Measurements from ENCODE around the gene ADAMTS5. TPM values are rescaled to one million over a fixed set of nuclear protein-coding genes. Genes with fewer than 3 reads are reported as not detected.

The ADAMTS5 gene
- polyA plus RNA-seq, 1 donor (not counting 4 experiments of a cell fraction or from before 2014, with no cell fraction given), result 0.01 TPM

- Histone ChIP-seq H3K9ac (ENCODE audit: control insufficient read depth, extremely low read depth, insufficient read depth, low read length) (no peak overlapping the region), H2AFZ (ENCODE audit: control insufficient read depth, low read length) (no peak overlapping the region), H3K4me3 (ENCODE audit: control insufficient read depth in 2 of 3, extremely low read depth in 1 of 3, insufficient read depth in 2 of 3, low read depth in 1 of 3, low read length in 3 of 3) (no peak overlapping the region), H3K27me3 (ENCODE audit: control insufficient read depth, extremely low read depth, insufficient read depth, low read length) (peaks cover 4% of the 10 kb centered on the region), H3K9me1 (ENCODE audit: control insufficient read depth, extremely low read depth, insufficient read depth, low read length) (no peaks in the 10 kb centered on the region), H3K9me3 (ENCODE audit: control insufficient read depth, low read depth, low read length) (no peaks in the 10 kb centered on the region), H3K4me2 (ENCODE audit: control insufficient read depth, extremely low read depth, insufficient read depth, low read depth, low read length) (no peak overlapping the region), H3K36me3 (ENCODE audit: control insufficient read depth in 2 of 2, extremely low read depth in 1 of 2, insufficient read depth in 2 of 2, low read length in 2 of 2) (no peaks in the 10 kb centered on the region), H3K27ac (ENCODE audit: control insufficient read depth, insufficient read depth, low read length) (no peak overlapping the region), H3K79me2 (ENCODE audit: control insufficient read depth, insufficient read depth, low read length) (no peaks in the 10 kb centered on the region), H3K4me1 (ENCODE audit: control insufficient read depth, extremely low read depth, insufficient read depth, low read length) (no peaks in the 10 kb centered on the region), H4K20me1 (ENCODE audit: control insufficient read depth, extremely low read depth, insufficient read depth, low read length) (no peaks in the 10 kb centered on the region)
- DNase-seq (ENCODE audit: low read depth, low spot score) (no peak), FAIRE-seq (no peak)
- TF ChIP-seq EZH2 (IDR thresholded peaks at IDR 0.05; ENCODE audit: low read length) (no peak), CTCF (optimal IDR thresholded peaks at IDR 0.05 in 1 of 3, IDR thresholded peaks at IDR 0.05 in 1 of 3, conservative IDR thresholded peaks at IDR 0.05 in 1 of 3; ENCODE audit: extremely low read depth in 1 of 3, insufficient read depth in 2 of 3, low read length in 3 of 3) (no peak)
- dilution Hi-C loops (cut with MboI; ENCODE audit: extremely low pct_ligation_motif_present, low sequenced_read_pairs), result no loop called here
Measured at GRCh38 chr21:26958788-26959187, 8.1 kb downstream of the ADAMTS5 start.

- H3K27ac ChIP-seq (ENCODE audit: control insufficient read depth, insufficient read depth, low read length), result no peak overlapping the region
- DNase-seq (ENCODE audit: low read depth, low spot score) (no peak), FAIRE-seq (no peak)
- H3K4me2 ChIP-seq (ENCODE audit: control insufficient read depth, extremely low read depth, insufficient read depth, low read depth, low read length), result no peak overlapping the region
- no peak overlapping the region for H2AFZ ChIP-seq (ENCODE audit: control insufficient read depth, low read length)
- no peaks in the 10 kb centered on the region for H3K9me3 ChIP-seq (ENCODE audit: control insufficient read depth, low read depth, low read length)
- no peaks in the 10 kb centered on the region for H4K20me1 ChIP-seq (ENCODE audit: control insufficient read depth, extremely low read depth, insufficient read depth, low read length)
- H3K4me3 ChIP-seq (ENCODE audit: control insufficient read depth in 2 of 3, extremely low read depth in 1 of 3, insufficient read depth in 2 of 3, low read depth in 1 of 3, low read length in 3 of 3), result no peak overlapping the region
- H3K27me3 ChIP-seq (ENCODE audit: control insufficient read depth, extremely low read depth, insufficient read depth, low read length), result peaks cover 4% of the 10 kb centered on the region
- dilution Hi-C loops (cut with MboI; ENCODE audit: extremely low pct_ligation_motif_present, low sequenced_read_pairs), result no loop called here
- no peak overlapping the region for H3K9ac ChIP-seq (ENCODE audit: control insufficient read depth, extremely low read depth, insufficient read depth, low read length)
- no peaks in the 10 kb centered on the region for H3K79me2 ChIP-seq (ENCODE audit: control insufficient read depth, insufficient read depth, low read length)
- no peaks in the 10 kb centered on the region for H3K9me1 ChIP-seq (ENCODE audit: control insufficient read depth, extremely low read depth, insufficient read depth, low read length)
- no peaks in the 10 kb centered on the region for H3K4me1 ChIP-seq (ENCODE audit: control insufficient read depth, extremely low read depth, insufficient read depth, low read length)
- no peak for TF ChIP-seq CTCF (optimal IDR thresholded peaks at IDR 0.05 in 1 of 3, IDR thresholded peaks at IDR 0.05 in 1 of 3, conservative IDR thresholded peaks at IDR 0.05 in 1 of 3; ENCODE audit: extremely low read depth in 1 of 3, insufficient read depth in 2 of 3, low read length in 3 of 3)
- no peak for TF ChIP-seq EZH2 (IDR thresholded peaks at IDR 0.05; ENCODE audit: low read length)
- H3K36me3 ChIP-seq (ENCODE audit: control insufficient read depth in 2 of 2, extremely low read depth in 1 of 2, insufficient read depth in 2 of 2, low read length in 2 of 2), result no peaks in the 10 kb centered on the region
Measured at GRCh38 chr21:26956813-26957212, 10.1 kb downstream of the ADAMTS5 start.

All from keratinocyte (primary cell).